HG03159 (cell line): ENCODE results near the gene RAB9B.
"Not testable (repeated sequence)": the region's sequence is repeated elsewhere in the genome, so short reads cannot be mapped to it uniquely, and the experiment has no call there.

Source experiments
- ATAC-seq: cut with Tn5 transposase; IDR thresholded peaks from one replicate; pipeline ENCODE4 v1.9.1; 2021; ENCODE audit warnings: mild to moderate bottlenecking, moderate library complexity; ENCODE audit not compliant: unreplicated experiment

Gene RAB9B

GRCh38 chrX:103831803-103832544 lies at the start of gene RAB9B:
Gene RAB9B, minus strand, starts transcription at chrX:103832257. Its CDS starts 6,473 bp downstream, at chrX:103825784.
- peak; percentile 86 for ATAC-seq

GRCh38 chrX:103879339-103879738 lies 47.3 kb upstream of the RAB9B start:
- no peak for ATAC-seq

- ATAC-seq = no peak
Measured at GRCh38 chrX:103878466-103879122, 46.5 kb upstream of the RAB9B start.

- no peak for ATAC-seq
Measured at GRCh38 chrX:103877571-103877970, 45.5 kb upstream of the RAB9B start.

- no peak for ATAC-seq
Measured at GRCh38 chrX:103864886-103865534, 33.0 kb upstream of the RAB9B start.

- ATAC-seq = no peak
Measured at GRCh38 chrX:103864149-103864548, 32.1 kb upstream of the RAB9B start.

GRCh38 chrX:103861200-103861599 lies 29.1 kb upstream of the RAB9B start:
- no peak for ATAC-seq

- ATAC-seq = no peak
Measured at GRCh38 chrX:103849558-103849957, 17.5 kb upstream of the RAB9B start.

GRCh38 chrX:103847174-103847870 lies 15.3 kb upstream of the RAB9B start:
- no peak for ATAC-seq

GRCh38 chrX:103846386-103846785 lies 14.3 kb upstream of the RAB9B start:
- no peak for ATAC-seq

GRCh38 chrX:103845165-103845653 lies 13.2 kb upstream of the RAB9B start:
- ATAC-seq = peak; percentile 81

- no peak for ATAC-seq
Measured at GRCh38 chrX:103839404-103839803, 7.3 kb upstream of the RAB9B start.

- no peak for ATAC-seq
Measured at GRCh38 chrX:103831342-103831802, 685 bp downstream of the RAB9B start.

- ATAC-seq = no peak
Measured at GRCh38 chrX:103830848-103831247, 1.2 kb downstream of the RAB9B start.

GRCh38 chrX:103828529-103828928 lies 3.5 kb downstream of the RAB9B start:
- no peak for ATAC-seq

- ATAC-seq = no peak
Measured at GRCh38 chrX:103825881-103826280, 6.2 kb downstream of the RAB9B start.

- ATAC-seq = no peak
Measured at GRCh38 chrX:103823591-103823990, 8.5 kb downstream of the RAB9B start.

GRCh38 chrX:103820802-103821201 lies 11.3 kb downstream of the RAB9B start:
- ATAC-seq = not testable (repeated sequence)

- ATAC-seq = no peak
Measured at GRCh38 chrX:103818842-103819619, 13.0 kb downstream of the RAB9B start.

GRCh38 chrX:103817502-103817901 lies 14.6 kb downstream of the RAB9B start:
- no peak for ATAC-seq
